T-helper 1 cell treated with Interleukin-12 subunit alpha and Interleukin-12 subunit beta and Interleukin-4 antibody, amounts not matched to agents 30 μg/mL and 1 μg/mL, for 36 hours (primary cell): ENCODE data around the gene CMC1.

Experiments used
- H3K27ac Mint-ChIP-seq: one replicate; pipeline ENCODE4 v1.8.0; 2021; ENCODE audit warnings: mild to moderate bottlenecking, mixed read lengths
- H3K27me3 Mint-ChIP-seq: one replicate; pipeline ENCODE4 v1.8.0; 2021; ENCODE audit warnings: low read depth, mixed read lengths
- H3K36me3 Mint-ChIP-seq: one replicate; pipeline ENCODE4 v1.8.0; 2021; ENCODE audit warnings: low read depth, mixed read lengths
- H3K4me1 Mint-ChIP-seq: one replicate; pipeline ENCODE4 v1.8.0; 2021; ENCODE audit warnings: low read depth, mixed read lengths
- H3K4me3 Mint-ChIP-seq: one replicate; pipeline ENCODE4 v1.8.0; 2021; ENCODE audit warnings: mild to moderate bottlenecking, moderate library complexity, mixed read lengths
- H3K9me3 Mint-ChIP-seq: one replicate; pipeline ENCODE4 v1.8.0; 2021; ENCODE audit warnings: mixed read lengths

CMC1 gene

GRCh38 chr3:28301688-28302087, 60.3 kb downstream of the CMC1 start:
- Mint-ChIP-seq H3K27ac (no peak overlapping the region), H3K4me1 (no peaks in the 10 kb centered on the region), H3K9me3 (no peaks in the 10 kb centered on the region), H3K36me3 (peaks cover 3% of the 10 kb centered on the region), H3K27me3 (no peaks in the 10 kb centered on the region), H3K4me3 (no peak overlapping the region)

- H3K9me3 Mint-ChIP-seq = no peaks in the 10 kb centered on the region
- no peak overlapping the region for H3K4me3 Mint-ChIP-seq
- no peaks in the 10 kb centered on the region for H3K4me1 Mint-ChIP-seq
- H3K27me3 Mint-ChIP-seq = no peaks in the 10 kb centered on the region
- no peaks in the 10 kb centered on the region for H3K36me3 Mint-ChIP-seq
- no peak overlapping the region for H3K27ac Mint-ChIP-seq
Measured at GRCh38 chr3:28308196-28308595, 66.8 kb downstream of the CMC1 start.

GRCh38 chr3:28315711-28316110, 74.3 kb downstream of the CMC1 start:
- Mint-ChIP-seq H3K27me3 (no peaks in the 10 kb centered on the region), H3K27ac (no peak overlapping the region), H3K4me1 (peaks cover 8% of the 10 kb centered on the region)

GRCh38 chr3:28316226-28316625, 74.8 kb downstream of the CMC1 start:
- Mint-ChIP-seq H3K9me3 (no peaks in the 10 kb centered on the region), H3K27me3 (no peaks in the 10 kb centered on the region), H3K27ac (no peak overlapping the region), H3K36me3 (peaks cover 14% of the 10 kb centered on the region), H3K4me1 (peaks cover 13% of the 10 kb centered on the region), H3K4me3 (no peak overlapping the region)

More at GRCh38 chr3:28315711-28316110, 74.3 kb downstream of the CMC1 start:
- no peak overlapping the region for H3K4me3 Mint-ChIP-seq
- no peaks in the 10 kb centered on the region for H3K9me3 Mint-ChIP-seq
- peaks cover 9% of the 10 kb centered on the region for H3K36me3 Mint-ChIP-seq

GRCh38 chr3:28317438-28318022, 76.1 kb downstream of the CMC1 start:
- no peaks in the 10 kb centered on the region for H3K9me3 Mint-ChIP-seq
- no peaks in the 10 kb centered on the region for H3K27me3 Mint-ChIP-seq
- no peak overlapping the region for H3K27ac Mint-ChIP-seq
- H3K4me1 Mint-ChIP-seq = peaks cover 19% of the 10 kb centered on the region
- no peak overlapping the region for H3K4me3 Mint-ChIP-seq
- peaks cover 21% of the 10 kb centered on the region for H3K36me3 Mint-ChIP-seq

- H3K36me3 Mint-ChIP-seq = peaks cover 35% of the 10 kb centered on the region
- peaks cover 29% of the 10 kb centered on the region for H3K4me1 Mint-ChIP-seq
- no peaks in the 10 kb centered on the region for H3K9me3 Mint-ChIP-seq
- H3K27me3 Mint-ChIP-seq = no peaks in the 10 kb centered on the region
- H3K4me3 Mint-ChIP-seq = no peak overlapping the region
- no peak overlapping the region for H3K27ac Mint-ChIP-seq
Measured at GRCh38 chr3:28320981-28321380, 79.6 kb downstream of the CMC1 start.

- H3K36me3 Mint-ChIP-seq = peaks cover 35% of the 10 kb centered on the region
- peaks cover 40% of the 10 kb centered on the region for H3K4me1 Mint-ChIP-seq
- no peaks in the 10 kb centered on the region for H3K27me3 Mint-ChIP-seq
- no peaks in the 10 kb centered on the region for H3K9me3 Mint-ChIP-seq
- no peak overlapping the region for H3K4me3 Mint-ChIP-seq
- H3K27ac Mint-ChIP-seq = no peak overlapping the region
Measured at GRCh38 chr3:28322464-28322863, 81.0 kb downstream of the CMC1 start.

GRCh38 chr3:28326458-28326926, 85.1 kb downstream of the CMC1 start:
- Mint-ChIP-seq H3K36me3 (peaks cover 21% of the 10 kb centered on the region), H3K9me3 (no peaks in the 10 kb centered on the region), H3K4me1 (peaks cover 36% of the 10 kb centered on the region), H3K27me3 (no peaks in the 10 kb centered on the region), H3K4me3 (peak overlapping the region; percentile 0), H3K27ac (peak overlapping the region; percentile 50)

GRCh38 chr3:28328188-28329151, 87.1 kb downstream of the CMC1 start:
- Mint-ChIP-seq H3K27me3 (no peaks in the 10 kb centered on the region), H3K4me3 (no peak overlapping the region), H3K36me3 (peaks cover 16% of the 10 kb centered on the region), H3K27ac (no peak overlapping the region), H3K4me1 (peaks cover 31% of the 10 kb centered on the region), H3K9me3 (no peaks in the 10 kb centered on the region)

GRCh38 chr3:28334552-28334951, 93.1 kb downstream of the CMC1 start:
- H3K27ac Mint-ChIP-seq = no peak overlapping the region
- no peaks in the 10 kb centered on the region for H3K27me3 Mint-ChIP-seq
- H3K36me3 Mint-ChIP-seq = peaks cover 24% of the 10 kb centered on the region
- no peaks in the 10 kb centered on the region for H3K9me3 Mint-ChIP-seq
- H3K4me1 Mint-ChIP-seq = peaks cover 22% of the 10 kb centered on the region
- no peak overlapping the region for H3K4me3 Mint-ChIP-seq

GRCh38 chr3:28335246-28335645, 93.8 kb downstream of the CMC1 start:
- H3K4me1 Mint-ChIP-seq = peaks cover 22% of the 10 kb centered on the region
- H3K27me3 Mint-ChIP-seq = no peaks in the 10 kb centered on the region
- peaks cover 29% of the 10 kb centered on the region for H3K36me3 Mint-ChIP-seq
- H3K27ac Mint-ChIP-seq = peak overlapping the region; percentile 1
- no peaks in the 10 kb centered on the region for H3K9me3 Mint-ChIP-seq
- no peak overlapping the region for H3K4me3 Mint-ChIP-seq

- H3K27ac Mint-ChIP-seq = no peak overlapping the region
- no peaks in the 10 kb centered on the region for H3K9me3 Mint-ChIP-seq
- peaks cover 31% of the 10 kb centered on the region for H3K36me3 Mint-ChIP-seq
- no peak overlapping the region for H3K4me3 Mint-ChIP-seq
- peaks cover 23% of the 10 kb centered on the region for H3K4me1 Mint-ChIP-seq
- H3K27me3 Mint-ChIP-seq = no peaks in the 10 kb centered on the region
Measured at GRCh38 chr3:28337230-28337629, 95.8 kb downstream of the CMC1 start.

GRCh38 chr3:28343144-28343543, 101.7 kb downstream of the CMC1 start:
- peak overlapping the region; percentile 30 for H3K4me3 Mint-ChIP-seq
- H3K4me1 Mint-ChIP-seq = peaks cover 50% of the 10 kb centered on the region

GRCh38 chr3:28345690-28346089, 104.3 kb downstream of the CMC1 start:
- H3K4me1 Mint-ChIP-seq = peaks cover 61% of the 10 kb centered on the region
- no peak overlapping the region for H3K27ac Mint-ChIP-seq
- H3K4me3 Mint-ChIP-seq = no peak overlapping the region

More at GRCh38 chr3:28343144-28343543, 101.7 kb downstream of the CMC1 start:
- no peak overlapping the region for H3K27ac Mint-ChIP-seq
- no peaks in the 10 kb centered on the region for H3K9me3 Mint-ChIP-seq
- peaks cover 24% of the 10 kb centered on the region for H3K36me3 Mint-ChIP-seq
- no peaks in the 10 kb centered on the region for H3K27me3 Mint-ChIP-seq

More at GRCh38 chr3:28345690-28346089, 104.3 kb downstream of the CMC1 start:
- peaks cover 21% of the 10 kb centered on the region for H3K36me3 Mint-ChIP-seq
- no peaks in the 10 kb centered on the region for H3K9me3 Mint-ChIP-seq
- no peaks in the 10 kb centered on the region for H3K27me3 Mint-ChIP-seq
